OCI-LY7 (cell line): Measurements from ENCODE around the gene PAK5. TPM values are rescaled to one million over a fixed set of nuclear protein-coding genes. Genes with fewer than 3 reads are reported as not detected.

Experiments used
- BruUV-seq: library from RNA; stranded (reverse); fragments of 400-500 nt; replicated peaks from 2 replicates; lab custom pipeline; 2021; lab: Mats Ljungman, UMichigan
- CTCF ChIA-PET: fragments of 300-600 bp; sonication (Branson Sonifier 250); formaldehyde crosslinking; loops from one replicate; lab custom pipeline; 2022; ENCODE audit warnings: antibody characterized with exemption; ENCODE audit not compliant: unreplicated experiment; lab: Charles Lee
- POLR2A ChIA-PET: fragments of 300-600 bp; sonication (Branson Sonifier 250); formaldehyde crosslinking; loops from one replicate; lab custom pipeline; 2022; ENCODE audit warnings: antibody characterized with exemption; lab: Charles Lee
- DNase-seq: peaks from one replicate; pipeline ENCODE4 v3.0.0-alpha.2; 2015; ENCODE audit warnings: low spot score
- H2AFZ ChIP-seq: fragments of 200-600 bp; sonication (generic), shearing (Covaris generic); 2 replicates; pipeline ENCODE4 v1.6.1; 2014; ENCODE audit warnings: mild to moderate bottlenecking, antibody characterized with exemption, low read length, moderate library complexity
- H3K27ac ChIP-seq: fragments of 200-600 bp; sonication (generic); 2 replicates; pipeline ENCODE4 v1.5.1; 2014; ENCODE audit warnings: mixed run types, low read depth, mild to moderate bottlenecking, moderate library complexity, low read length, inconsistent platforms; ENCODE audit not compliant: poor library complexity, severe bottlenecking
- H3K36me3 ChIP-seq: fragments of 200-600 bp; sonication (generic); 2 replicates; pipeline ENCODE4 v1.6.1; 2014; ENCODE audit warnings: mild to moderate bottlenecking, antibody characterized with exemption, low read length, moderate library complexity, mixed read lengths; ENCODE audit not compliant: insufficient read depth
- H3K4me1 ChIP-seq: fragments of 200-600 bp; sonication (generic); 2 replicates; pipeline ENCODE4 v1.5.1; 2014; ENCODE audit warnings: mild to moderate bottlenecking, low read length; ENCODE audit not compliant: insufficient read depth, poor library complexity, severe bottlenecking
- H3K4me2 ChIP-seq: fragments of 200-600 bp; sonication (generic); 2 replicates; pipeline ENCODE4 v1.6.1; 2014; ENCODE audit warnings: mild to moderate bottlenecking, low read length
- H3K4me3 ChIP-seq: fragments of 200-600 bp; sonication (generic); 2 replicates; pipeline ENCODE4 v1.5.1; 2014; ENCODE audit warnings: mild to moderate bottlenecking, low read depth, low read length; ENCODE audit not compliant: poor library complexity, severe bottlenecking
- H3K79me2 ChIP-seq: fragments of 200-600 bp; sonication (generic); 2 replicates; pipeline ENCODE4 v1.6.1; 2016; ENCODE audit warnings: low read depth, mild to moderate bottlenecking, low read length, moderate library complexity, mixed read lengths; ENCODE audit not compliant: insufficient read depth
- H3K9me2 ChIP-seq: fragments of 200-600 bp; sonication (generic); 2 replicates; pipeline ENCODE4 v1.6.1; 2016; ENCODE audit warnings: mild to moderate bottlenecking, low read length, mixed read lengths; ENCODE audit not compliant: insufficient read depth
- H3K9me3 ChIP-seq: fragments of 200-600 bp; sonication (generic); 2 replicates; pipeline ENCODE4 v1.6.1; 2014; ENCODE audit warnings: mild to moderate bottlenecking, mixed run types, low read length, mixed read lengths
- H4K20me1 ChIP-seq: fragments of 200-600 bp; sonication (generic); 2 replicates; pipeline ENCODE4 v1.6.1; 2014; ENCODE audit warnings: mild to moderate bottlenecking, antibody characterized with exemption, low read length, moderate library complexity, mixed read lengths; ENCODE audit not compliant: insufficient read depth
- EZH2phosphoT487 ChIP-seq: fragments of 200-600 bp; sonication (generic); IDR thresholded peaks from 2 replicates; pipeline ENCODE4 v1.6.1; 2018; ENCODE audit warnings: low read depth, borderline replicate concordance, mild to moderate bottlenecking, mixed run types, antibody characterized with exemption, low read length, moderate library complexity, mixed read lengths
- intact Hi-C: fragments of 100-400 bp; cut with micrococcal nuclease; formaldehyde crosslinking; loops from one replicate; pipeline ENCODE4 v1.10.0; 2022; ENCODE audit not compliant: unreplicated experiment
- total RNA-seq, 2 experiments: library from RNA; depleted of rRNA in 1 of 2; stranded (reverse); fragments of >200 nt in 1 of 2; shearing (Covaris generic) in 1 of 2; gene quantifications; 2 replicates each; pipeline ENCODE4 v1.2.3, GENCODE V29; 2014 to 2022
- TF ChIP-seq, protein P1 (sequence below): fragments of 200-600 bp; sonication (generic); conservative IDR thresholded peaks from 2 replicates; pipeline ENCODE4 v1.5.1; 2014; ENCODE audit warnings: mild to moderate bottlenecking, antibody characterized with exemption, low read length, moderate library complexity, mixed read lengths

The PAK5 gene
- total RNA-seq, 2 experiments from 2014 or later, result not detected

DNA sequence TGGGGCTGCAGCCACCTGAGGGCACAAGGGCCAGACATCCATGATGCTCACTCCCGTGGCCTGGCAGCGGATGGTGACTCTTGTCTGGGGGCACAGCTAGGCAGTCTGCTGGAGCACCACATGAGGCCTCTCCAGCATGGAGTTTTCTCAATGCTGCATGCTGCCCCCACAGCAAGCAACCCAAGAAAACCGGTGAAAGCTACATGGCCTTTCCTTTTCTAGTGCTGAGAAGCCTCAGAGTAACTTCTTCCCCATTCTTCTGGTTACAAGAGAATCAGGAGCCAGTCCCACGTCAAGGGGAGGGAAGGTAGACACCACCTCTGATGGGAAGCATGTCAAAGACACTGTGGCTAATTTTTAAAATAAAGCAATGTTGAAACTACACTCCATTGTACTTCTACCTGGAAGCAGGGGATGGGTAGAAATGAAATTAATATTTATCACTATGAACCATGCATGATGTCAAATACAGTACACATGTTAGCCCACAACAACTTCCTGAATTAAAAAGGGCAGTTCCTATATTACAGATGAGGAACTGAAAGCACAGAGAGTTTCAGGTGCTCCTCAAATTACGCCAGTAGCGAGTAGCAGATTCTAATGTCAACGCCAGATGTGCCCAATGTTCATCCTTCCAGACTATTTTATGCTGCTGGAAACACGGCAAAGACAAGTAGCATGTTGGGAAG is 223.0 kb downstream of the PAK5 start:
- CTCF ChIA-PET, result interaction anchor here (1.2 to 1.6 kb wide), 2 partner anchors 12 to 13 kb away, joined by 3 to 5 read pairs; no protein-coding TSS in a partner anchor
- Histone ChIP-seq H3K4me2 (peak overlapping the region; percentile 80), H4K20me1 (peaks cover 6% of the 10 kb centered on the region; the same call in 1 of the 2 replicates), H3K79me2 (no peaks in the 10 kb centered on the region), H3K9me2 (no peaks in the 10 kb centered on the region), H3K4me1 (peaks cover 22% of the 10 kb centered on the region), H3K36me3 (no peaks in the 10 kb centered on the region), H2AFZ (no peak overlapping the region), H3K27ac (peak overlapping the region; percentile 37), H3K4me3 (peak overlapping the region; percentile 42), H3K9me3 (no peaks in the 10 kb centered on the region)
- intact Hi-C loops, result loop anchor here (2.0 to 10.0 kb wide), 6 partner anchors 297 to 1059 kb away; partner anchors contain the start of gene JAG1
- BruUV-seq, result no TSS peak
- POLR2A ChIA-PET, result interaction anchor here (1.0 kb wide), 1 partner anchor 19 kb away, joined by 3 read pairs; no protein-coding TSS in a partner anchor
- peak; percentile 86 for DNase-seq
- TF ChIP-seq EZH2phosphoT487, result no peak
- TF ChIP-seq, protein P1, sequence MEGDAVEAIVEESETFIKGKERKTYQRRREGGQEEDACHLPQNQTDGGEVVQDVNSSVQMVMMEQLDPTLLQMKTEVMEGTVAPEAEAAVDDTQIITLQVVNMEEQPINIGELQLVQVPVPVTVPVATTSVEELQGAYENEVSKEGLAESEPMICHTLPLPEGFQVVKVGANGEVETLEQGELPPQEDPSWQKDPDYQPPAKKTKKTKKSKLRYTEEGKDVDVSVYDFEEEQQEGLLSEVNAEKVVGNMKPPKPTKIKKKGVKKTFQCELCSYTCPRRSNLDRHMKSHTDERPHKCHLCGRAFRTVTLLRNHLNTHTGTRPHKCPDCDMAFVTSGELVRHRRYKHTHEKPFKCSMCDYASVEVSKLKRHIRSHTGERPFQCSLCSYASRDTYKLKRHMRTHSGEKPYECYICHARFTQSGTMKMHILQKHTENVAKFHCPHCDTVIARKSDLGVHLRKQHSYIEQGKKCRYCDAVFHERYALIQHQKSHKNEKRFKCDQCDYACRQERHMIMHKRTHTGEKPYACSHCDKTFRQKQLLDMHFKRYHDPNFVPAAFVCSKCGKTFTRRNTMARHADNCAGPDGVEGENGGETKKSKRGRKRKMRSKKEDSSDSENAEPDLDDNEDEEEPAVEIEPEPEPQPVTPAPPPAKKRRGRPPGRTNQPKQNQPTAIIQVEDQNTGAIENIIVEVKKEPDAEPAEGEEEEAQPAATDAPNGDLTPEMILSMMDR, result no peak

DNA sequence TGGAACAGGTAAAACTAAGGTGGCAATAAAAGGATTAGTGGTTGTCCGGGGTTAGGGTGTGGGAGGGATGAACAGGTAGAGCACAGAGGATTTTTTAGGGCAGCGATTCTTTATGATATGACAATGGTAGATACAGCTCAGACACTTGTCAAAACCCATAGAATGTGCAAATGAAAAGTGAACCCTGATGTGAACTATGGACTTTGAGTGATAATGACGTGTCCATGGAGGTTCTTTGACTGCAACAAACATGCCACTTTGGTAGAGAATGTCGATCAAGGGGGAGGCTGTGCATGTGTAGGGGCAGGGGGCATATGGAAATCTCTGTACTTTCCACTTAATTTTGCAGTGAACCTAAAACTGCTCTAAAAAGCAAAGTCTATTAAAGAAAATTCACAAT is 223.8 kb downstream of the PAK5 start:
- Histone ChIP-seq H3K4me2 (no peak overlapping the region), H3K27ac (no peak overlapping the region), H3K79me2 (no peaks in the 10 kb centered on the region), H3K36me3 (no peaks in the 10 kb centered on the region), H3K9me3 (no peaks in the 10 kb centered on the region), H4K20me1 (peaks cover 7% of the 10 kb centered on the region; the same call in 1 of the 2 replicates), H2AFZ (no peak overlapping the region), H3K4me3 (no peak overlapping the region), H3K4me1 (peaks cover 22% of the 10 kb centered on the region), H3K9me2 (no peaks in the 10 kb centered on the region)
- DNase-seq, result no peak
- POLR2A ChIA-PET, result interaction anchor here (1.0 kb wide), 1 partner anchor 18 kb away, joined by 3 read pairs; no protein-coding TSS in a partner anchor
- BruUV-seq, result no TSS peak
- CTCF ChIA-PET, result interaction anchor here (0.6 to 1.2 kb wide), 2 partner anchors 12 to 922 kb away, joined by 3 read pairs; no protein-coding TSS in a partner anchor
- TF ChIP-seq EZH2phosphoT487, result no peak
- TF ChIP-seq, protein P1, result no peak
- intact Hi-C loops, result loop anchor here (5.0 to 10.0 kb wide), 3 partner anchors 447 to 1060 kb away; partner anchors contain the start of gene JAG1

DNA sequence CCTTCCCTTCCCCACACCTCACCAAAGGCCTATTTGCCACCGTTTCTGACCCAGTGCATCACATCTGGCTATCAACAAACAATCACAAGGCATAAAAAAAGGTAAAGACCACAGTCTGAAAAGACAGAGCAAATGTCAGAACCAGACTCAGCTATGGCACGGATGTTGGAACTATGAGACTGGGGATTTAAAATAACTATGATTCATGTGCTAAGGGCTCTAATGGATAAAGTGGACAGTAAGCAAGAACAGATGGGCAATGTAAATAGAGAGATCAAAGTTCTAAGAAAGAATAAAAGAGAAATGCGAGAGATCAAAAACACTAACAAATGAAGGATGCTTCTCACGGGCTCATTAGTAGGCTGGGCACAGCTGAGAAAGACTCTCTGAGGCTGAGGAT is 225.0 kb downstream of the PAK5 start:
- H2AFZ ChIP-seq, result no peak overlapping the region
- H3K9me2 ChIP-seq, result no peaks in the 10 kb centered on the region
- no peak overlapping the region for H3K4me3 ChIP-seq
- H4K20me1 ChIP-seq, result peaks cover 13% of the 10 kb centered on the region; the same call in 1 of the 2 replicates
- intact Hi-C loops, result loop anchor here (10.0 kb wide), 1 partner anchor 1061 kb away; the partner anchor contains the start of gene JAG1
- TF ChIP-seq, protein P1, result no peak
- no peak for TF ChIP-seq EZH2phosphoT487
- no TSS peak for BruUV-seq
- H3K9me3 ChIP-seq, result no peaks in the 10 kb centered on the region
- no peaks in the 10 kb centered on the region for H3K36me3 ChIP-seq
- H3K4me2 ChIP-seq, result no peak overlapping the region
- DNase-seq, result no peak
- no peak overlapping the region for H3K27ac ChIP-seq
- no peaks in the 10 kb centered on the region for H3K79me2 ChIP-seq
- H3K4me1 ChIP-seq, result peaks cover 22% of the 10 kb centered on the region
- ChIA-PET POLR2A (no interaction called here), CTCF (no interaction called here)
